Measurements from ENCODE around the gene GAS2L3.
"Not testable (repeated sequence)": the region's sequence is repeated elsewhere in the genome, so short reads cannot be mapped to it uniquely, and the experiment has no call there.

Gene GAS2L3

DNA sequence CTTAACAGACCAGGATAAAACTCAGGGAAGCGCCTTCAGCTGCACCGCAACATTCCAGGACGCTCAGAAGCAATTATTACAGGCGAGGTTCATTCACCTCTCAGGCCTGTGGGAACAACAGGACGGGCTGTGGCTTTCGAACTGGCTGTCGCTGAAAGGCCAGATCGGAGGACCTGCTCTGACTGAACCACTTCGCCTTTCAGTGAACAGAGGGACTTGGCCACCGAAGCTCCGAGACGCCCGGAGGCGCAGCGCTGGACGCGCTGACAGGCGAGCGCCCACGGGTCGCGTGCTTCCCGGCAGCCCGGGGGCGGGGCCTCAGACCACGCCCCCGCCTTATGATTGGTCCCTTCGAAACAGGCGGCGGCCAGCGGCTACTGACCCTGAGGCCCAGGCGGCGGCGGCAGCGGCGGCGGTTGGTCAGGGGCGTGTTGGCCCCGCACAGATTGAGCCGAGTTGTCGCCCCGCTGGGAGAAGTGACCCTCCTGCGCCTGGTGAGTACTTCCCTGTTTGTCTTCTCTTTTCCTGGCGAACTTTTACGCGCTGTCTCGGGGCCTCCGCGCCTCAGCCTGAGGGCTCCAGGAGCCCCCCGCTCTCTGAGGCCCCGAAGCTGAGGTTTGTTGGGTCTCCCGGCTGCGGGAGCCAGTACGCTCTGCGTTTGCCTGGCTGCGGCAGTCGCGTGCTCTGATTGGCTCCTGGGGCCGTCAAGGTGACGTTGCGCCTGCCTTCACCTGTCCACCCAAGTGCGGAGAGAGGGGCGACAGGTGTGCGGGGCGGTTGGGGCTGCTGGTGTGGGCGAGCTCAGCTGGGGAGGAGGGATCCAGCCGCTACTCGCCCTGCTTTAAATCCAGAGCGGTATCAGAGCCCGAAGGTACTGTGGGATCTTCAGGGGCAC is at the start of gene GAS2L3:
Gene GAS2L3, plus strand, starts transcription at position 393 of the 895 bp plus-strand sequence. CDS start 21,221 bp downstream, outside the sequence.
- peak; percentile 36 for DNase-seq (ENCODE audit: low spot score)

DNA sequence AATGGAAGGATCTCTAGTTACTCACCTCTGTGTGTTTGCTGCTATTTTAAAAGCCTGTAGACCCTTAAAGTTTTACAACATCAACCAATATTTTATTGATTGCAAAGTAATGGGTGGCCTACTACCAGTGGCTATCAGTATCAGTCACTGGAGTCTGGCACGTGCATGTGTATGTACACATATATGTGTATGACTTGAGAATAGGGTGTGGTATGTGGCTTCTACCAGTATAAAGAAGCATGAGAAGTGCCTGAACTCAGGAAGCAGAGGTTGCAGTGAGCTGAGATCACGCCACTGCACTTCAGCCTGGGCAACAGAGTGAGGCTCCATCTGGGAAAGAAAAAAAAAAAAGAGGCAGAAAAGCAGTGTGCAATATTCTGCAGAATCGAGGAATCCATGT is 45.5 kb upstream of the GAS2L3 start:
- DNase-seq (ENCODE audit: low spot score): no peak

DNA sequence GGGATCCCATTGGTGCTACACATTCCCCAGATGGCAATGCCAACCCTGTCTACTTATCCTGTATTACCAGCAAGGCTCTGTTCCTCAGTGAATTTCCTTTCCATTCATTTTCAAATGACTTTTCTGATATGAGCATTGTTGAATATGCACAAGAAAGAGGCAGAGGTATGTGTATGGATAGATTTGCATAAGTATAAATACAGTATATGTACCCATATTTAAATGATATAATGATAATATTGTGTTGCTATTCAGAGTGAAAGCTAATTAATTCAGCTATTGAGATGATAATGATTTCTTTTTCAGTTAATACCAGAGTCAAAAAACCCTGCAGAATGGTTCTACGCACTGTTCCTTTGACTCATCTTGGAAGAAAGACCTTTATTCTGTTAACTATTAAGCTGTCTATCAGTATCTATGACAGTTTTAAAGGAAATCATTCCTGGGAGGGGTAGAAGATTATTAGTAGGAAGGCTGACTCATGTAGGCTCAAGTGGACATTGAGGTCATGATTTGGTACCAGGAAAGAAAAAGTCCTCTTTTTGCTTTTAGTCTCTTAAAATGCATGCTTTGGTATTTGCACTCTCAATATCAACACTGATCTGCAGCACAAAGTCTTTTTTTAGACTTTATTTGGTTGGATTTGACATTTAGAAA is 44.9 kb upstream of the GAS2L3 start:
- DNase-seq (ENCODE audit: low spot score): no peak

DNA sequence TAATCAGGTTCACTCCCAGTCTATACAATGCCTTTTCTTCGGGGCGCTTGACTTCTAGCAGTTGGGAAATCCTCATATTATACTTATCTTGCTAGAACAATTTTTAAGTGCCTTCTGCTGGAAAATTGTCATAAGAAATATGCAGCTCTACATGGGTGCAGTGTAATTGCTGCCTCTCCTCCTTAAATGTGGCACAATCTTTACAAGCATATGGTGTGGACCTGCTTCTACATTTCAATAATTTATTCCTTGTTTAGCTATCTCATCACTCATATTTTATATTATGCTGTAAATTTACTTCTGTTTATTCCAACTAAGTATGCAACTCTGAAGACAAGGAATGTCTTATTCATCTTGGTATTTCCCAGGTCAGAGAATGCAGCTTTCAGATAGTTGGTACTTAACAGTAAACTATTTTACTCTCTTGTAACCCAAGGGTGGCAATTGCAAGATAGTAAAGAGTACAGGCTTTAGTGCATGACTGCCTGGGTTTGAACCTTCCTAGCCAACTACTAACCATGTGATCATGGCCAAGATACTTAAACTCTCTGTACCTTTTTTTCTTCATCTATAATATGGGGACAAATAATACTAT is 43.6 kb upstream of the GAS2L3 start:
- DNase-seq (ENCODE audit: low spot score): no peak

DNA sequence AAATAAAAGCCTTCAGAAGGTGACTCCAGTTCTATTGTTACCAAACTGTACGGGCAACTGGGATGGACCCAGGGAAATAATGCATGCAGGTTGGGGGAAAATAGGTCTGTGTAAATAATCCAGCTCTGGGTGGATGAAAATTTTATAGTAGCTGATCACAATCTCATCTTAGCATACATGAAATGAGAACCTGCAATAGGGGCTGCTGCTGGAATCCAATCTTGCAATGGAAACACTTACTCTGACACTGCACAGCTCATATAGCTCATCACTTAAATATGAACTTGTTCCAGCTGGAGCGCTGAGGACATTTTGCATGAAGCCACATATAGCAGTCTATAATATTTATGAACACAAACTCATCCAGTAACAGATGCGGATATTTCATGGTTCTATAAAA is 40.1 kb upstream of the GAS2L3 start:
- no peak for DNase-seq (ENCODE audit: low spot score)

DNA sequence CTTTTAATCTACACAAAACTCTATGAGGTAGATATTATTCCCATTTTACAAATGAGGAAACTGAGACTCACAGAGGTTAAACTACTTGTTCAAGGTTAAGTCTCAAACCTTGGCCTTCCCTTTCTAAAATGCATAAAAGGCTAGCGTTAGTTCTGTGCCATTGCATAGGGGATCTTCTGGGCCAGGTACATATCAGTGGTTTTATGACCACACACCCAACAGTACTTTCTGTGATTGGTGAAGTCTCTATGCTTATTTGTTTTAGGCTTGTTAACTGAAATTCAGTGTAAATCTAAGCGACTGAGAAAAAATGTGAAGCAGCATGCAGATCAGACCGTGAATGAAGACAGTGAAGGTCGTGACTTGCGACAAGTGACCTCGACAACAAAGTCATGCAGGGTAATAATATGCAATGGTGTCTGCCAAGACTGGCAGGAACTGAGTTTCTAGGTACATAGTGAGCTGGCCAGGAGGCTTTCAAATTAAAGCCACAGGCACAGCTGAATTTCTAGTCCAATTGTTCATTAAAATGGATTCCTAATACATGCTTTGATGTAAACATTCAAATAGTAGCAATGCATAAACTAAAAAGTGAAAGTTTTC is 38.8 kb upstream of the GAS2L3 start:
- DNase-seq (ENCODE audit: low spot score): no peak

DNA sequence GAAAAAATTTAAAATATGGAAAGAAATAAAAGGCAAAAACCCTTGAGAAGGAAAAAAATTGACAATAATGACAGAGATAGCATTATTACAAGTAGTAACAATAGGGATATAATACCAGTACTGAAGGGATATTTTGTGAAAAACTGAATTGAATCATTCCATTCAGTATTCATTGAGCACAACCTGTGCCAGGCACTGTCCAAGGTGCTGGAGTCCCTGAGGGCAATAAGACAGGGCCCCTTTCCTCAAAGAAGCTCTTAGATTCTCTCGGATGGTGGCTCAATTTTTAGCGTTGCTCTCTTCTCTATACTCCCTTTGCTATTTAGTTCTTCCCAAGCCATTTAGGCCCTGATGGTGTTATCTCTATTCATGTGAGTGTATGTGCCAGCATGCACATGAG is 34.3 kb upstream of the GAS2L3 start:
- DNase-seq (ENCODE audit: low spot score): no peak

DNA sequence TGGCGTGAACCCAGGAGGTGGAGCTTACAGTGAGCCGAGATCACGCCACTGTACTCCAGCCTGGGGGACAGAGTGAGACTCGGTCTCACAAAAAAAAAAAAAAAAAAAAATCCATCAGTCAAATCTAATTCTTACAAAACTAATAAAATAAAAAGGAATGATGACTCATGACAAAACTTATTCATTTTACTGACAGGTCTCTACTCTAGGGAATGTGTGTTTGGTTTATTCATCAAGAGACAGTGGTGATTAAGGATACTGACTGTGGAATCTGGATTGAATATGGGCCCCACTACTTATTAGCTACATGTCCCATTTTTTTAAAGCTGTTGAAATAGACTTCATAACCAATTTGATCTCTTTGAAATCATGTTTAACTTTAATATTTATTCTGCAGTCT is 29.3 kb upstream of the GAS2L3 start:
- no peak for DNase-seq (ENCODE audit: low spot score)

DNA sequence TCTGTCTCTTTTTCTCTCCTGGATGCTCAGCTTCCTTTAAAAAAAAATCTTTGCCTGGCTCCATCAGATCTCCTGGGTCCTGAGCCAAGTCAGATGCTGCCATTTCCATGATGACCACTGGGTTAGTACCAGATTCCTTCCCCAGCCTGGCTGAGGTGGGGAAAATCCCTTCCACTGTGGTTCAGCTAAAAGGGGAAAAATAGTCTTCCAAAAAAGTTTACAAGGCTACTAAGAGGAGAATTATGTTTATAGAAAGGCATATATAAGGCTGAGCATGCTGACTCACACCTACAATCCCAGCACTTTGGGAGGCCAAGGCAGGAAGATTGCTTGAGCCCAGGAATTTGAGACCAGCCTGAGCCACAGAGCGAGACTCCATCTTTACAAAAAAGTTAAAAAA is 28.4 kb upstream of the GAS2L3 start:
- DNase-seq (ENCODE audit: low spot score): no peak

DNA sequence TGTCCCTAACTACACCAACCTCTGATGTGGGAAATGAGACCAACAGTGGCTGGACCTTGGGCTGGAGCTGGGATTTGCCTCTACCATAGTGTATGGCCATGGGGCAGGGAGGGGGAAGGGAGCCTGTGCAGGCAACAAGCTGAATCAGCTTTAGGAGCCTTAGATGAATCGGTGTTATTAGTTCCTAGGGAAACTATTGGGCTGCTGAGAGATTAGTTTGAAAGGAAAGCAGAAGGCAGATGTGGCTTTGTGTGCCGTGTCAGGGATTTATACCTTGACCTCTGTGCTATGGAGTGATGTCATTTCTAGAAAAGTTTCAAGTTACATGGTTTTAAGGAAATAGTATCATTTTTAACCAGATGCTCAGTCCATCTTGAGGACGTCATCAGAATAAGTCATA is 19.5 kb upstream of the GAS2L3 start:
- DNase-seq (ENCODE audit: low spot score): no peak

DNA sequence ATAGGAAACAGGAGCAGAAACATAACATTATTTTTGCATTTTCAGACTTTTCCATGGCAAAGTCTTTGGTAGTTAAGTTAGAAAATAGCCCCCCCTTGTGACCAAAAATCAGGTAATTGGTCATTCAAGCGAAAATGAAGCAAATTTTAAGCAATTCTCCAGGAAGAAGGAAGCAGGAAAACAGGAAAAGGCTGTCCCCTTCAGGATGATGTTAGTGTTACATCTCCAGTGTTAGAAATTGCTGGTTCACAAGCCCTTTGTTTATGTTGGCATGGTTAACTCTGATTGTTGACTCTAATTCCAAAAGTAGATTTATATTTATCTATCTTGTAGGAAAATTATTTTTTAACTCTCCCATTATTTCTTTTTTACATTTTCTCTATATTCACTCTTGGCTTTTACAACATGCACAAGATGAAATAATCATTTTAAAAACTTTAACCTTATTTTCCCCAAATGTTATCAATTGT is 18.8 kb upstream of the GAS2L3 start:
- peak; percentile 18 for DNase-seq (ENCODE audit: low spot score)

DNA sequence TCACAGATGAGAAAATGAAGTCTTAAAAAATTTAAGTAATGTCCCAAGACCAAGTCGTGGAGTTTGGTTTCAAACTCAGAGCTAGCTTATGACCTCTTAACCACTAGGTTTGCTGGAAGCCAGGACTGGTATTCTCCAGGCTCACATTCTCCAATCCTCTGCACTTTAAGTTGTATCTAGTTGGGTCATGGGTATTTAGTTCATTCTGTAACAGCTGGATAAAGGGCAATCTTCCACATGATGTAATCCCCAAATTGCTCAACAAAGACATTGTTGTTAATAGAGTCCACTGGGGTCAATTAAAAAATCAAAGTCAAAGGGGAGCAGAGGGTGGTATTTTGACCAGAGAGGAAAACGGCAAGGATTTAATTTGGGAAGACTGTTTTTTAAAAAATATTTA is 17.8 kb upstream of the GAS2L3 start:
- DNase-seq (ENCODE audit: low spot score): no peak

DNA sequence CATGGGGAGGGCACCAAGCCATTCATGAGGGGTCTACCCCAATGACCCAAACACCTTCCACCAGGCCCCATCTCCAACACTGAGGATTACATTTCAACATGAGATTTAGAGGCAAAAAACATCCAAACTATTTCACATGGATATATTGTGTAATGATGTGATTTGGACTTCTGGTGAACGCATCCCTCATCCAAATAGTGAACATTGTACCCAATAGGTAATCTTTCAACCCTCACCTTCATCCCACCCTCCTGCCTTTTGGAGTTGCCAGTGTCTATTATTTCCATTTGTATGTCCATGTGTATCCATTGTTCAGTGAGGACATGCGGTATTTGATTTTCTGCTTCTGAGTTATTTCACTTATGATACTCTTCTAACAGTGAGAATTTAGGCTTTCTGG is 16.1 kb upstream of the GAS2L3 start:
- no peak for DNase-seq (ENCODE audit: low spot score)

DNA sequence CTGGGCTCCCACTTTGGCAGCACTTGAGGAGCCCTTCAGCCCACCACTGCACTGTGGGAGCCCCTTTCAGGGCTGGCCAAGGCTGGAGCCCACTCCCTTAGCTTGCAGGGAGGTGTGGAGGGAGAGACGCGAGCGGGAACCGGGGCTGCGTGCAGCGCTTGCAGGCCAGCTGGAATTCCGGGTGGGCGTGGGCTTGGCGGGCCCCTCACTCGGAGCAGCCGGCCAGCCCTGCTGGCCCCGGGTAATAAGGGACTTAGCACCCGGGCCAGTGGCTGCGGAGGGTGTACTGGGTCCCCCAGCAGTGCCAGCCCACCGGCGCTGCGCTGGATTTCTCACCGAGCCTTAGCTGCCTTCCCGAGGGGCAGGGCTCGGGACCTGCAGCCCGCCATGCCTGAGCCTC is 14.2 kb upstream of the GAS2L3 start:
- not testable (repeated sequence) for DNase-seq (ENCODE audit: low spot score)

DNA sequence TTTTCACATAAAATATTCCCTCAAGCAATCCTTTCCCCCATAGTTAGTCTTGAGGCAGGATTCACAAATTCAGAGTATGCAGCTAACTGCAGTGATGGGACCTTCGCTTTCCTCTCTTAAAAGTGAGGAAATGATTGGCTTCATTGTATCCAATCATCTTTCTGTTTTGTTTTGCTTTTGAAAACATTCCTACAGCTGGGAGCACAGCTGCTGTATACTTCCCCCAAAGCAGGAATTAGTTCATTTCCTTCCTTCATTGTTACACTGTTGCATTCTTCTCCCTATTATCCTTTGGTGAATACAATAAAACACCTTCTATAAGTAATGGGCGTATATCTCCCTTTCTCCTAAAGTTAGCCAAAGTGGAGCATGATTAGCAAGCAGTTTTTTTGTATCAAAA is 9.4 kb upstream of the GAS2L3 start:
- DNase-seq (ENCODE audit: low spot score): no peak

DNA sequence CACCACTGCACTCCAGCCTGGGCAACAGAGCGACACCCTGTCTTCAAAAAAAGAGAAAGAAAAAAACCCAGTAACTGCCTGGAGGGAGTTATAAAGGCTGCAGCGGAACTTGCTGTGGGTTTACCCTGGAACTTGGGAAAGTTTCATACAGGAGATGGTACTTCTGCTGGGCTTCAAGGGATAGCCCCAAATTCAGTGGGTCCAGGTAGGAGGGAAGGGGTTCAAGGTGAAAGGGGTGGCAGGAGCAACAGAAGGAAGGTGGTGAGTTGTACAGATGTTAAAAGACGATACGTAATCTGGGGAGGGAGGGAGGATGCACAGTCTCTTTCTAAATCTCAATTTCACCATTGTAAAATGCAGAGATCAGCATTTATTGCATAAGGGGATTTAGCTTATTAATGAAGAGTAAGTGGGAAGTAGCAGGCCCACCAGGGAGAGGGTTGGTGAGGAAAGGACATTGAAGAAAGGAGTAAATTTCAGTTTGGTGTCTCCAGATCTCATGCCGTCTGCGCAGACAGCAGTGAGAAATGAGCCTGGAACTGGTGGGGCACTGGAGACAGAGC is 8.5 kb upstream of the GAS2L3 start:
- DNase-seq (ENCODE audit: low spot score): no peak

DNA sequence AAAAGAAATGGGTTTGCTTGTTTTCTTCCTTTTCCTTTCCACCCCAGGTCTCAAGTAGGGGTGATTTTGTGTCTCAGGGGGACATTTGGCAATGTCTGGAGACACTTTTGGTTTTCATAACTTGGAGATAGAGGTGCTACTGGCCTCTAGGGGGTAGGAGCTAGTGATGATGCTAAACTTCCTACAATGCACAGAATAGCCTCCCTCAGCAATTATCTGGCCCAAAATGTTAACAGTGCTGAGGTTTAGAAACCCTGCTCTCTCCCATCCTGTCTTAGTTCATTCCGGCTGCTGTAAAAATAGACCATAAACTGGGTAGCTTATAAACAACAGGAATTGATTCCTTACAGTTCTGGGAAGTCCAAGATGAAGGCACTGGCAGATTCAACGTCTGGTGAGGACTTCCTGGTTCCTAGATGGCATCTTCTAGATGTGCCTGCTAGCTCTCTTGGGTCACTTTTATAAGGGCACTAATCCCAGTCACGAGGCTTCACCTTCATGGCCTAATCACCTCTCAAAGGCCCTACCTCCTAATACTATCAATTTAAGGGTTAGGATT is 7.4 kb upstream of the GAS2L3 start:
- DNase-seq (ENCODE audit: low spot score): no peak

DNA sequence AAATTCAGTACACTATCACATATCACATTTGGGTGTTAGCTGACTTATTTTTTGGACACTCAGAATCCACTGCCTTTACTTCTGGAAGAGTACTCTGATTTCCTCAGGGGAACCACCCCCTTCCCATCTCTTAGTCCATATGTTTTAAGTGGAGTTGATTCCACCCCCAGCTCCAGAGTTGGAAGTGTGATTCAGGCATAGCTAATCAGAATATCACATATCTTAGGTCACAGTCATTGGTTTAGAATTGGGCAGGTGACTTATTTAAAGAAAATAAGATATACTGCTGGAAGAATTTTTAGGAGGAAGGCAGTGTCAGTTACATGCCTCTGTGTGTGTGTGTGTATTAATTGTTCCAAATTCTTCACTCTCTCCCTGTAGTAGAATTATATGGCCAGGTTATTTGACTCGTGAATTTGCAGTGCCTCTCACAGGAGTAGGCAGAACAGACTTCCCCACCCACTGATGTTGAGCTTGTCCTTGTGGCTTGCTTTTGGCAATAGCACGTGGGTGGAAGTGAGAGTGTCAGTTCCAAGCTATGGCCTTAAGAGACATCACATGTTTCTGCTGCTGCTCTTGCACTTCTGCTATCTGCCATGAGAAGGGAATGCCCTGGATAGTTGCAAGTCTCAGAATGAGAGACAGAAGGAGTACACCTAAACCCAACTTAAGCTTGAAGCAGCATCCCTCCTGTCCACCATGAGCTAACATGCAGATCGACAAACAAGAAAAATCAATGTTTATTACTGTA is 6.4 kb upstream of the GAS2L3 start:
- DNase-seq (ENCODE audit: low spot score): no peak

DNA sequence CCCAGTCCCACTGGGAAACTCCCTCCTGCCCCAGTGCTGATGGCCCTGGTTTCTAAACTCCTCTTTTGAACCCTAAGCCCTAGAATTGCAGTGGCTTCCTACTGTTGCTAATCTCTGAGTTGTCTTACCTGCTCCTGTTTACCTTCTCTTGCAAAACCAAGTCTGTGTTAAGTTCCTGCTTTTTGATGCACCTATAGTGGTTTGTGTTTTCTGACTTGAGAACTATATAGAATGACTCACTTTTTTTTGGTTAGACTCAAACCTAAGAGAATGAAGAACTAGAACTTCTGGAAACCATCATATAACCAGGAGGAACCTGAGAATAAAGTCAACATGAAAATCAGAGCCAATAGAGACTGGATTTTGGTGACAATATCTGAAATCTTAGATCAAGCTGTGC is 5.5 kb upstream of the GAS2L3 start:
- no peak for DNase-seq (ENCODE audit: low spot score)

DNA sequence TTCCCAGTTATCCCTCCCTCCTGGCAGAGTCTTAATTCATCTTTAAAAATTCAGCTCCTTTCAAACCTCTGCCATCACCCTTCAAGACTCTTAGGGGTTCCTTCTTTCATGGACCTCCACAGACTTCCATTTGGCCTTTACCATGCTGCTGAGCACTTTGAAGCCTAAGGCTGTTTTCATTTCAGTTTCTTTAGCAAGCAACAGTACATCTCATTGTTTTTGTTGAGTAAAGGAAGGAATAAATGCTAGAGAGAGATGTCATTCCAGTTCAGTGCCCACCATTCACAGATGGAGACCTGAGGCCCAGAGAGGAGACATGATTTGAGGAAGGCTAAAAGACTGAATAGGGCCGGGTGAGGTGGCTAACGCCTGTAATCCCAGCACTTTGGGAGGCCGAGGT is 1.3 kb upstream of the GAS2L3 start:
- DNase-seq (ENCODE audit: low spot score): no peak
